Activated T-helper 9 cell treated with anti-CD3 and anti-CD28 coated beads, Interleukin-2, amount 50 U/mL, for 16 hours (primary cell): ENCODE results near the gene BRSK1.

ENCODE experiments used
- DNase-seq: peaks from one replicate; pipeline ENCODE4 v3.0.0-alpha.2; 2020; ENCODE audit warnings: low read depth

Gene BRSK1

GRCh38 chr19:55353356-55353802, 69.6 kb downstream of the BRSK1 start:
- no peak for DNase-seq

- peak; percentile 32 for DNase-seq
These were observed 70.3 kb downstream of the BRSK1 start for GRCh38 chr19:55353803-55354697.

- DNase-seq, result no peak
These were observed 71.0 kb downstream of the BRSK1 start, which contains the start of gene COX6B2 for GRCh38 chr19:55354698-55355212. Gene COX6B2 (minus strand): TSS chr19:55354719. CDS start chr19:55354521, 198 bp downstream.

- no peak for DNase-seq
These were observed 71.5 kb downstream of the BRSK1 start for GRCh38 chr19:55355213-55355821.

GRCh38 chr19:55358493-55358892, 74.7 kb downstream of the BRSK1 start:
- no peak for DNase-seq

GRCh38 chr19:55358943-55359908, 75.4 kb downstream of the BRSK1 start:
- DNase-seq, result no peak

GRCh38 chr19:55360902-55361301, 77.1 kb downstream of the BRSK1 start:
- DNase-seq, result no peak
